Stimulated activated CD8-positive, alpha-beta memory T cell treated with anti-CD3 and anti-CD28 coated beads, Interleukin-4, amount 100 ng/mL, for 4 hours (primary cell): ENCODE measurements around the gene TEX264.

Source experiments
- DNase-seq, 2 donors: peaks; one replicate each; pipeline ENCODE4 v3.0.0-alpha.2; 2020; ENCODE audit warnings: low read depth in 2 of 2, low spot score in 1 of 2

Gene TEX264

GRCh38 chr3:51692980-51693395 is 21.9 kb downstream of the TEX264 start:
- DNase-seq: no peak

- DNase-seq: no peak
These were observed 25.9 kb downstream of the TEX264 start for GRCh38 chr3:51696954-51697353.

- no peak for DNase-seq
These were observed 27.2 kb downstream of the TEX264 start for GRCh38 chr3:51698209-51698608.

GRCh38 chr3:51700403-51700802 is 29.4 kb downstream of the TEX264 start:
- DNase-seq: no peak

GRCh38 chr3:51702156-51702555 is 31.1 kb downstream of the TEX264 start:
- no peak for DNase-seq

- no peak for DNase-seq
These were observed 32.2 kb downstream of the TEX264 start for GRCh38 chr3:51703068-51703760.

- DNase-seq: no peak
These were observed 32.9 kb downstream of the TEX264 start for GRCh38 chr3:51703761-51704510.

GRCh38 chr3:51704511-51704950 is 33.5 kb downstream of the TEX264 start:
- DNase-seq: no peak

- no peak for DNase-seq
These were observed 34.4 kb downstream of the TEX264 start for GRCh38 chr3:51705276-51706020.

- no peak for DNase-seq
These were observed 35.0 kb downstream of the TEX264 start for GRCh38 chr3:51706021-51706485.

- DNase-seq: no peak
These were observed 36.0 kb downstream of the TEX264 start, which contains the start of gene GRM2 for GRCh38 chr3:51706788-51707731. Gene GRM2, plus strand, starts transcription at chr3:51707068. Its CDS starts 1,916 bp downstream, at chr3:51708984.

- DNase-seq: no peak
These were observed 37.3 kb downstream of the TEX264 start for GRCh38 chr3:51708216-51708845.

- DNase-seq: no peak
These were observed 38.0 kb downstream of the TEX264 start for GRCh38 chr3:51709004-51709420.

GRCh38 chr3:51709675-51710074 is 38.6 kb downstream of the TEX264 start:
- no peak for DNase-seq

GRCh38 chr3:51710631-51711351 is 39.7 kb downstream of the TEX264 start:
- no peak for DNase-seq

- no peak for DNase-seq
These were observed 40.4 kb downstream of the TEX264 start for GRCh38 chr3:51711352-51712037.

GRCh38 chr3:51712038-51712420 is 41.0 kb downstream of the TEX264 start:
- DNase-seq: no peak

GRCh38 chr3:51712511-51712931 is 41.5 kb downstream of the TEX264 start:
- no peak for DNase-seq

GRCh38 chr3:51712963-51713362 is 41.9 kb downstream of the TEX264 start:
- DNase-seq: no peak
